WTC11 (cell line): ENCODE measurements around the gene CHAC1. TPM values are rescaled to one million over a fixed set of nuclear protein-coding genes. Genes with fewer than 3 reads are reported as not detected.

Source experiments
- ATAC-seq: fragments of 200-7000 bp; cut with Tn5 transposase; 2 replicates; pipeline ENCODE4 v1.10.0; 2021; ENCODE audit warnings: mild to moderate bottlenecking, moderate library complexity
- CTCF ChIA-PET: fragments of 300-600 bp; sonication (Branson Sonifier 250); formaldehyde crosslinking; loops from one replicate; lab custom pipeline; 2021; ENCODE audit warnings: antibody characterized with exemption; lab: Charles Lee
- POLR2A ChIA-PET: fragments of 350-600 bp; sonication (Branson Sonifier 250); formaldehyde crosslinking; loops from one replicate; lab custom pipeline; 2021; ENCODE audit warnings: antibody characterized with exemption; lab: Charles Lee
- DNase-seq: peaks from one replicate; pipeline ENCODE4 v3.0.0; 2021; ENCODE audit warnings: low spot score
- H3K27ac Mint-ChIP-seq: 2 replicates; pipeline ENCODE4 v1.8.0; 2021; ENCODE audit warnings: mixed read lengths
- H3K27me3 Mint-ChIP-seq: 2 replicates; pipeline ENCODE4 v1.8.0; 2021; ENCODE audit warnings: low read depth, mild to moderate bottlenecking, moderate library complexity, mixed read lengths
- H3K36me3 Mint-ChIP-seq: 2 replicates; pipeline ENCODE4 v1.8.0; 2021; ENCODE audit warnings: mixed read lengths
- H3K4me1 Mint-ChIP-seq: 2 replicates; pipeline ENCODE4 v1.8.0; 2022; ENCODE audit warnings: mixed read lengths
- H3K4me3 Mint-ChIP-seq: 2 replicates; pipeline ENCODE4 v1.8.0; 2021; ENCODE audit warnings: mild to moderate bottlenecking, moderate library complexity, mixed read lengths
- H3K9me3 Mint-ChIP-seq: 2 replicates; pipeline ENCODE4 v1.8.0; 2021; ENCODE audit warnings: mixed read lengths
- CREM ChIP-seq: sonication (generic); formaldehyde crosslinking; IDR thresholded peaks from 2 replicates; pipeline ENCODE4 v1.8.1; 2022; ENCODE audit warnings: mild to moderate bottlenecking, missing genetic modification reagents, moderate library complexity
- ESRRA ChIP-seq: sonication (generic); formaldehyde crosslinking; IDR thresholded peaks from 2 replicates; pipeline ENCODE4 v1.8.1; 2022; ENCODE audit warnings: mild to moderate bottlenecking, missing genetic modification reagents, borderline replicate concordance
- FOXJ3 ChIP-seq: sonication (generic); formaldehyde crosslinking; IDR thresholded peaks from 2 replicates; pipeline ENCODE4 v1.9.0; 2021; ENCODE audit warnings: missing genetic modification reagents, mild to moderate bottlenecking, borderline replicate concordance
- FOXK1 ChIP-seq: sonication (generic); formaldehyde crosslinking; IDR thresholded peaks from 2 replicates; pipeline ENCODE4 v1.8.0; 2022; ENCODE audit warnings: mild to moderate bottlenecking, moderate library complexity, missing genetic modification reagents
- JAZF1 ChIP-seq: fragments of 250-450 bp; sonication (Bioruptor Pico); IDR thresholded peaks from 2 replicates; pipeline ENCODE4 v1.9.0; 2021; ENCODE audit warnings: moderate library complexity, mild to moderate bottlenecking, inconsistent platforms
- KAT7 ChIP-seq: sonication (generic); formaldehyde crosslinking; IDR thresholded peaks from 2 replicates; pipeline ENCODE4 v1.8.1; 2023; ENCODE audit warnings: missing genetic modification reagents, mild to moderate bottlenecking, borderline replicate concordance
- NFE2L1 ChIP-seq: sonication (generic); formaldehyde crosslinking; IDR thresholded peaks from 2 replicates; pipeline ENCODE4 v1.8.1; 2023; ENCODE audit warnings: missing genetic modification reagents
- NFYB ChIP-seq: sonication (generic); formaldehyde crosslinking; conservative IDR thresholded peaks from 2 replicates; pipeline ENCODE4 v1.8.0; 2022; ENCODE audit warnings: low read depth, missing genetic modification reagents
- NR3C1 ChIP-seq: sonication (generic); formaldehyde crosslinking; conservative IDR thresholded peaks from 2 replicates; pipeline ENCODE4 v1.8.1; 2023; ENCODE audit warnings: low read depth, mild to moderate bottlenecking, missing genetic modification reagents
- RORB ChIP-seq: fragments of 250-450 bp; sonication (Bioruptor Pico); IDR thresholded peaks from 2 replicates; pipeline ENCODE4 v1.9.0; 2021; ENCODE audit warnings: mild to moderate bottlenecking
- SP1 ChIP-seq: sonication (generic); formaldehyde crosslinking; conservative IDR thresholded peaks from 2 replicates; pipeline ENCODE4 v1.8.1; 2022; ENCODE audit warnings: missing genetic modification reagents
- TEAD4 ChIP-seq: sonication (generic); formaldehyde crosslinking; IDR thresholded peaks from 2 replicates; pipeline ENCODE4 v1.8.0; 2022; ENCODE audit warnings: mild to moderate bottlenecking, missing genetic modification reagents
- ZBTB21 ChIP-seq: sonication (generic); formaldehyde crosslinking; IDR thresholded peaks from 2 replicates; pipeline ENCODE4 v1.8.1; 2023; ENCODE audit warnings: mild to moderate bottlenecking, missing genetic modification reagents, borderline replicate concordance
- ZNF138 ChIP-seq: sonication (generic); formaldehyde crosslinking; conservative IDR thresholded peaks from 2 replicates; pipeline ENCODE4 v1.8.1; 2022; ENCODE audit warnings: mild to moderate bottlenecking, moderate library complexity, missing genetic modification reagents
- ZNF396 ChIP-seq: fragments of 250-450 bp; sonication (Bioruptor Pico); IDR thresholded peaks from 2 replicates; pipeline ENCODE4 v1.8.0; 2021; ENCODE audit warnings: mild to moderate bottlenecking, moderate library complexity, borderline replicate concordance
- ZNF671 ChIP-seq: fragments of 250-450 bp; sonication (Bioruptor Pico); IDR thresholded peaks from 2 replicates; pipeline ENCODE4 v1.8.0; 2021; ENCODE audit warnings: mild to moderate bottlenecking
- total RNA-seq: library from RNA; stranded (reverse); gene quantifications from 3 replicates; pipeline ENCODE4 v1.2.3, GENCODE V29; 2021
- TF ChIP-seq, protein P1 (sequence below): sonication (generic); formaldehyde crosslinking; IDR thresholded peaks from 2 replicates; pipeline ENCODE4 v1.8.1; 2022; ENCODE audit warnings: mild to moderate bottlenecking, moderate library complexity, missing genetic modification reagents
- TF ChIP-seq, protein P2 (sequence below): sonication (generic); formaldehyde crosslinking; IDR thresholded peaks from 2 replicates; pipeline ENCODE4 v1.8.1; 2023; ENCODE audit warnings: mild to moderate bottlenecking, missing genetic modification reagents, moderate library complexity
- TF ChIP-seq, protein P3 (sequence below): fragments of 250-450 bp; sonication (Bioruptor Pico); IDR thresholded peaks from 2 replicates; pipeline ENCODE4 v2.1.2; 2022; ENCODE audit warnings: mild to moderate bottlenecking, moderate library complexity
- TF ChIP-seq, protein P4 (sequence below): sonication (generic); formaldehyde crosslinking; IDR thresholded peaks from 2 replicates; pipeline ENCODE4 v1.8.1; 2023; ENCODE audit warnings: mild to moderate bottlenecking, missing genetic modification reagents, borderline replicate concordance
- TF ChIP-seq, protein P5 (sequence below): sonication (generic); formaldehyde crosslinking; IDR thresholded peaks from 2 replicates; pipeline ENCODE4 v1.8.0; 2023; ENCODE audit warnings: mild to moderate bottlenecking, missing genetic modification reagents

Gene CHAC1
- total RNA-seq, 1 experiment from 2014 or later = 31.0 TPM

DNA sequence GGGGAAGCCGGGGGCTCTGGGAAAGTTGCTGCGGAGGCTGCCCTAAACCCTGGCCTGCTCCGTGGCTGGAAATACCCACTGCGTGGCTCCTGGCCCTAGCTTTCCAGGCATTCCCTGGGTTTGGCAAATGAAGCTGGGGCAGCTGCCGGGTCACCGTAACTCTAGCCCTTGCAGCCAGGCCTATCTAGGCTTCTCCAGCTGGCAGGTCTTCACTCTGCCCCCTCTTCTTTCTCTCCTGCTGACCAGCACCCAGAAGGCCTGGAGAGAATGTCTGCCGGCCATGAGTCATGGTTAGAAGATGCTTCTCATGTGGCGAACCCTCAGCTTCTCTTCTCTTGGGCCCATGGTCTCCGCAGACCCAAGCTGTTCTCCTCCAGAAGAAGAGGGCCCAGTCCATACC, 29.7 kb upstream of the CHAC1 start (continued):
- TF ChIP-seq, protein P1, sequence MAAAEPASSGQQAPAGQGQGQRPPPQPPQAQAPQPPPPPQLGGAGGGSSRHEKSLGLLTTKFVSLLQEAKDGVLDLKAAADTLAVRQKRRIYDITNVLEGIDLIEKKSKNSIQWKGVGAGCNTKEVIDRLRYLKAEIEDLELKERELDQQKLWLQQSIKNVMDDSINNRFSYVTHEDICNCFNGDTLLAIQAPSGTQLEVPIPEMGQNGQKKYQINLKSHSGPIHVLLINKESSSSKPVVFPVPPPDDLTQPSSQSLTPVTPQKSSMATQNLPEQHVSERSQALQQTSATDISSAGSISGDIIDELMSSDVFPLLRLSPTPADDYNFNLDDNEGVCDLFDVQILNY (CRISPR knock-in tag) = no peak
- no peak for TF ChIP-seq KAT7 (CRISPR knock-in tag)
- TF ChIP-seq ZNF671 (CRISPR knock-in tag) = no peak
- no peak for TF ChIP-seq RORB (CRISPR knock-in tag)
- TF ChIP-seq ZNF138 = no peak
- TF ChIP-seq, protein P2, sequence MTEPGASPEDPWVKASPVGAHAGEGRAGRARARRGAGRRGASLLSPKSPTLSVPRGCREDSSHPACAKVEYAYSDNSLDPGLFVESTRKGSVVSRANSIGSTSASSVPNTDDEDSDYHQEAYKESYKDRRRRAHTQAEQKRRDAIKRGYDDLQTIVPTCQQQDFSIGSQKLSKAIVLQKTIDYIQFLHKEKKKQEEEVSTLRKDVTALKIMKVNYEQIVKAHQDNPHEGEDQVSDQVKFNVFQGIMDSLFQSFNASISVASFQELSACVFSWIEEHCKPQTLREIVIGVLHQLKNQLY (CRISPR knock-in tag) = no peak
- no peak for TF ChIP-seq ZBTB21
- no peak for TF ChIP-seq NFE2L1 (CRISPR knock-in tag)
- TF ChIP-seq TEAD4 (CRISPR knock-in tag) = no peak

DNA sequence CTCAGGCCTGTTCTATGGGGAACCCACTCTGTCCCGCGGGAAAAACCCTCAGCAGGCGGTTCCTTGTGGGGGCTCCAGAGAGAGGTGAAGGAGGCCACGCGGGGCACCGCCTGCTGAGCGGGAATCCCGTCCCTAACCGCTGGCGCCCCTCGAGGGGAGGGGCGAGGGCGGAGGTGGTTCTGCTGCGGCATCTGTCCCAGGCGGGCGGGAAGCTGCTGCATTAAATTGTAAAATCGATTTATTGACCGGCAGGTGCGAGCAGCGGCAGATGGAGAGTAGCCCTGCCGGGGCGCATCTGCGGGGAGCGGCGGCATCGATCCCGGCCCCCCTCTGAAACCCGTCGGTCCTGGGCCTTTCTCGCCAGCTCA, 27.8 kb upstream of the CHAC1 start:
- Mint-ChIP-seq H3K27me3 (peaks cover 99% of the 10 kb centered on the region), H3K36me3 (no peaks in the 10 kb centered on the region), H3K4me1 (peaks cover 21% of the 10 kb centered on the region), H3K27ac (no peak overlapping the region), H3K4me3 (peak overlapping the region; percentile 80), H3K9me3 (no peaks in the 10 kb centered on the region)
- TF ChIP-seq ESRRA (CRISPR knock-in tag) (no peak), FOXJ3 (CRISPR knock-in tag) (no peak), ZNF396 (no peak), RORB (CRISPR knock-in tag) (no peak), SP1 (CRISPR knock-in tag) (no peak)
- TF ChIP-seq, protein P3, sequence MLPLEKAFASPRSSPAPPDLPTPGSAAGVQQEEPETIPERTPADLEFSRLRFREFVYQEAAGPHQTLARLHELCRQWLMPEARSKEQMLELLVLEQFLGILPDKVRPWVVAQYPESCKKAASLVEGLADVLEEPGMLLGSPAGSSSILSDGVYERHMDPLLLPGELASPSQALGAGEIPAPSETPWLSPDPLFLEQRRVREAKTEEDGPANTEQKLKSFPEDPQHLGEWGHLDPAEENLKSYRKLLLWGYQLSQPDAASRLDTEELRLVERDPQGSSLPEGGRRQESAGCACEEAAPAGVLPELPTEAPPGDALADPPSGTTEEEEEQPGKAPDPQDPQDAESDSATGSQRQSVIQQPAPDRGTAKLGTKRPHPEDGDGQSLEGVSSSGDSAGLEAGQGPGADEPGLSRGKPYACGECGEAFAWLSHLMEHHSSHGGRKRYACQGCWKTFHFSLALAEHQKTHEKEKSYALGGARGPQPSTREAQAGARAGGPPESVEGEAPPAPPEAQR (CRISPR knock-in tag) = no peak
- POLR2A ChIA-PET = interaction anchor here (0.5 to 8.7 kb wide), 3 partner anchors 17 to 214 kb away, joined by 3 to 73 read pairs (median 3); partner anchors contain the start of gene CHAC1
- ATAC-seq = no peak
- no peak for DNase-seq
- CTCF ChIA-PET = interaction anchor here (0.7 to 10.6 kb wide), 8 partner anchors 8 to 40 kb away, joined by 3 to 203 read pairs (median 10); partner anchors contain the start of gene VPS18

DNA sequence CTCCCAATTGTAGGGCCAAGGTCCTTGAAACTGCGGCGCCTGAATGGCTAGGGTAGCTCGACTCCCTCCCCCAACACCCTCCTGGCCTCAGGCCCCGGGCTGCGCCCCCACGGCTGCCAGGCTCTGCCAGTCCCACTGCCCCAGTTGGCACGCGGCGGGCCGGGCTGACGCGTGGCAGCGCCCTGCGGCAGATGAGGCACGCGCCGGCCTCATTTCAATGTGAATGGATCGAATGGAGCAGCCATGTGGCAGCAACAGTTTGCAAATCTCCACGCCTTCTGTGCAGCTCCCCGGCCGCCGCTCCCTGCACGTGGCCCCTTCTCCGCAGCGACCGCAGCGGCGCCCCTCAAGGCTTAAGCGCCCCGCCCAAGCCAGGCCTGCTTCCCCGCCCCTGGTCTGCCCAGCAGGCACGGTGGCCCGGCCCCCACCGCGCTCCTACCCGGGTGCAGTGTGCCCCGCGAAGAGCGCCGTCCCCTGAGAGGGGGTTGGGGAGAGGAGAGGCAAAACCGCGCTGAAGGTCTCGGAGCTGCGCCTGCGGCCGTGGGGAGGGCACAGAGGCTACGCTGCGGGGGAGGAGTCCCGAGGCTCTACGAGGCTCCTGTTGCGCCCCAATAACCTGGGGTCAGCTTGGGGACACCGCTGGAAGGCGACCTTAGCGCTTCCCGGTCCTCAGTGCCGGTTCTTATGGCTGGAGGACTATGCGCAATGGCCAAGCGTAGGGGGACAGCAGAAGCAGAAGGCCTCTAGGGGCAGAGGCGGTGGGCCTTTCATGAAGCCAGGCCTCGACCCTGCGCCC, 27.2 kb upstream of the CHAC1 start:
- DNase-seq = peak; percentile 59
- H3K4me1 Mint-ChIP-seq = peaks cover 26% of the 10 kb centered on the region
- ATAC-seq = peak; percentile 1
- no peaks in the 10 kb centered on the region for H3K9me3 Mint-ChIP-seq
- H3K27me3 Mint-ChIP-seq = peaks cover 99% of the 10 kb centered on the region
- H3K27ac Mint-ChIP-seq = no peak overlapping the region
- H3K4me3 Mint-ChIP-seq = peak overlapping the region; percentile 80
- ChIA-PET CTCF (interaction anchor here (0.7 to 10.6 kb wide), 10 partner anchors 9 to 69 kb away, joined by 3 to 203 read pairs (median 9); partner anchors contain the start of gene VPS18), POLR2A (interaction anchor here (0.5 to 8.7 kb wide), 3 partner anchors 16 to 213 kb away, joined by 3 to 73 read pairs (median 3); partner anchors contain the start of gene CHAC1)
- no peaks in the 10 kb centered on the region for H3K36me3 Mint-ChIP-seq
- TF ChIP-seq NR3C1 (CRISPR knock-in tag) (0 out of 2 replicates have a peak, but pooled peaks have one; percentile 52), ESRRA (CRISPR knock-in tag) (no peak), NFYB (CRISPR knock-in tag) (0 out of 2 replicates have a peak, but pooled peaks have one; percentile 5), CREM (0 out of 2 replicates have a peak, but pooled peaks have one; percentile 24), FOXK1 (CRISPR knock-in tag) (peak; percentile 73), JAZF1 (CRISPR knock-in tag) (no peak)
- TF ChIP-seq, protein P4, sequence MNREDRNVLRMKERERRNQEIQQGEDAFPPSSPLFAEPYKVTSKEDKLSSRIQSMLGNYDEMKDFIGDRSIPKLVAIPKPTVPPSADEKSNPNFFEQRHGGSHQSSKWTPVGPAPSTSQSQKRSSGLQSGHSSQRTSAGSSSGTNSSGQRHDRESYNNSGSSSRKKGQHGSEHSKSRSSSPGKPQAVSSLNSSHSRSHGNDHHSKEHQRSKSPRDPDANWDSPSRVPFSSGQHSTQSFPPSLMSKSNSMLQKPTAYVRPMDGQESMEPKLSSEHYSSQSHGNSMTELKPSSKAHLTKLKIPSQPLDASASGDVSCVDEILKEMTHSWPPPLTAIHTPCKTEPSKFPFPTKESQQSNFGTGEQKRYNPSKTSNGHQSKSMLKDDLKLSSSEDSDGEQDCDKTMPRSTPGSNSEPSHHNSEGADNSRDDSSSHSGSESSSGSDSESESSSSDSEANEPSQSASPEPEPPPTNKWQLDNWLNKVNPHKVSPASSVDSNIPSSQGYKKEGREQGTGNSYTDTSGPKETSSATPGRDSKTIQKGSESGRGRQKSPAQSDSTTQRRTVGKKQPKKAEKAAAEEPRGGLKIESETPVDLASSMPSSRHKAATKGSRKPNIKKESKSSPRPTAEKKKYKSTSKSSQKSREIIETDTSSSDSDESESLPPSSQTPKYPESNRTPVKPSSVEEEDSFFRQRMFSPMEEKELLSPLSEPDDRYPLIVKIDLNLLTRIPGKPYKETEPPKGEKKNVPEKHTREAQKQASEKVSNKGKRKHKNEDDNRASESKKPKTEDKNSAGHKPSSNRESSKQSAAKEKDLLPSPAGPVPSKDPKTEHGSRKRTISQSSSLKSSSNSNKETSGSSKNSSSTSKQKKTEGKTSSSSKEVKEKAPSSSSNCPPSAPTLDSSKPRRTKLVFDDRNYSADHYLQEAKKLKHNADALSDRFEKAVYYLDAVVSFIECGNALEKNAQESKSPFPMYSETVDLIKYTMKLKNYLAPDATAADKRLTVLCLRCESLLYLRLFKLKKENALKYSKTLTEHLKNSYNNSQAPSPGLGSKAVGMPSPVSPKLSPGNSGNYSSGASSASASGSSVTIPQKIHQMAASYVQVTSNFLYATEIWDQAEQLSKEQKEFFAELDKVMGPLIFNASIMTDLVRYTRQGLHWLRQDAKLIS (CRISPR knock-in tag) = no peak; the same call in 1 of the 2 replicates
- TF ChIP-seq, protein P5, sequence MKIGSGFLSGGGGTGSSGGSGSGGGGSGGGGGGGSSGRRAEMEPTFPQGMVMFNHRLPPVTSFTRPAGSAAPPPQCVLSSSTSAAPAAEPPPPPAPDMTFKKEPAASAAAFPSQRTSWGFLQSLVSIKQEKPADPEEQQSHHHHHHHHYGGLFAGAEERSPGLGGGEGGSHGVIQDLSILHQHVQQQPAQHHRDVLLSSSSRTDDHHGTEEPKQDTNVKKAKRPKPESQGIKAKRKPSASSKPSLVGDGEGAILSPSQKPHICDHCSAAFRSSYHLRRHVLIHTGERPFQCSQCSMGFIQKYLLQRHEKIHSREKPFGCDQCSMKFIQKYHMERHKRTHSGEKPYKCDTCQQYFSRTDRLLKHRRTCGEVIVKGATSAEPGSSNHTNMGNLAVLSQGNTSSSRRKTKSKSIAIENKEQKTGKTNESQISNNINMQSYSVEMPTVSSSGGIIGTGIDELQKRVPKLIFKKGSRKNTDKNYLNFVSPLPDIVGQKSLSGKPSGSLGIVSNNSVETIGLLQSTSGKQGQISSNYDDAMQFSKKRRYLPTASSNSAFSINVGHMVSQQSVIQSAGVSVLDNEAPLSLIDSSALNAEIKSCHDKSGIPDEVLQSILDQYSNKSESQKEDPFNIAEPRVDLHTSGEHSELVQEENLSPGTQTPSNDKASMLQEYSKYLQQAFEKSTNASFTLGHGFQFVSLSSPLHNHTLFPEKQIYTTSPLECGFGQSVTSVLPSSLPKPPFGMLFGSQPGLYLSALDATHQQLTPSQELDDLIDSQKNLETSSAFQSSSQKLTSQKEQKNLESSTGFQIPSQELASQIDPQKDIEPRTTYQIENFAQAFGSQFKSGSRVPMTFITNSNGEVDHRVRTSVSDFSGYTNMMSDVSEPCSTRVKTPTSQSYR (CRISPR knock-in tag) = peak; percentile 76
